ENCODE measurements around the gene RALGAPA2.

Gene RALGAPA2

DNA sequence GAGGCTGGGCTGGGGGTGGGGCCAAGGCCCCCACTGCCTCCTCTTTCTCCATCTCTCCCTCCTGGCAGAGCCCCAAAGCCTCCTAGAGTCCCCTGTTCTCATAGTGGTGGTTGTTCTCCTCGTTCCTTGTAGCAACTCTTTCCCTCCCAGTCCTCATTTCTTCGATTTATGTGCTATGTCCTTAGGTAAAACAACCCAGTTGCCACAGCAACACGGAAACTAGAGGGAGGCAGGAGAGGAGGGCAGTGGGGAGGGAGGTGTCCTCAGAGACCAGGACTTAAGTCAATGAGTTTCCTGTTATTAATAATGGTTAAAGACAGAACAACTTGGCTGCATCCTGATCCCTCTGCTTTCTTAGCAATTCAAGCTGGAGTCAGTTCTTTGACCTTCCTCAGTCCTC lies 183.6 kb downstream of the RALGAPA2 start:
- POLR2A ChIA-PET = no interaction called here
- no peak for DNase-seq (ENCODE audit: extremely low spot score)
- TF ChIP-seq FOXM1 (IDR thresholded peaks at IDR 0.05; ENCODE audit: borderline replicate concordance) (no peak), L3MBTL2 (conservative IDR thresholded peaks at IDR 0.05) (no peak), FOXA1 (IDR thresholded peaks at IDR 0.05) (no peak), HDGF (IDR thresholded peaks at IDR 0.05; ENCODE audit: borderline replicate concordance) (no peak), ZNF384 (IDR thresholded peaks at IDR 0.05) (no peak), SUZ12 (IDR thresholded peaks at IDR 0.05) (no peak), PKNOX1 (IDR thresholded peaks at IDR 0.05) (no peak)
- CTCF ChIA-PET = no interaction called here

- no peak for DNase-seq (ENCODE audit: extremely low spot score)
- CTCF ChIA-PET = no interaction called here
- POLR2A ChIA-PET = no interaction called here
- TF ChIP-seq NFRKB (IDR thresholded peaks at IDR 0.05) = no peak
- no peak for TF ChIP-seq SUZ12 (IDR thresholded peaks at IDR 0.05)
- no peak for TF ChIP-seq LEF1 (IDR thresholded peaks at IDR 0.05; ENCODE audit: borderline replicate concordance)
- no peak for TF ChIP-seq BHLHE40 (IDR thresholded peaks at IDR 0.05; ENCODE audit: borderline replicate concordance)
- TF ChIP-seq TARDBP (IDR thresholded peaks at IDR 0.05) = no peak
- no peak for TF ChIP-seq HDGF (IDR thresholded peaks at IDR 0.05; ENCODE audit: borderline replicate concordance)
- TF ChIP-seq FOXA1 (IDR thresholded peaks at IDR 0.05) = no peak
- TF ChIP-seq ARNT (IDR thresholded peaks at IDR 0.05) = no peak
- TF ChIP-seq SP1 (IDR thresholded peaks at IDR 0.05) = no peak
- no peak for TF ChIP-seq L3MBTL2 (conservative IDR thresholded peaks at IDR 0.05)
- no peak for TF ChIP-seq ZNF384 (IDR thresholded peaks at IDR 0.05)
- TF ChIP-seq FOXM1 (IDR thresholded peaks at IDR 0.05; ENCODE audit: borderline replicate concordance) = no peak
- TF ChIP-seq FOXK2 (IDR thresholded peaks at IDR 0.05) = no peak
- TF ChIP-seq PKNOX1 (IDR thresholded peaks at IDR 0.05) = no peak
- no peak for TF ChIP-seq CTBP1 (IDR thresholded peaks at IDR 0.05; ENCODE audit: borderline replicate concordance)
- TF ChIP-seq ELF4 (IDR thresholded peaks at IDR 0.05) = no peak
Measured at GRCh38 chr20:20527661-20528060, 184.8 kb downstream of the RALGAPA2 start.

DNA sequence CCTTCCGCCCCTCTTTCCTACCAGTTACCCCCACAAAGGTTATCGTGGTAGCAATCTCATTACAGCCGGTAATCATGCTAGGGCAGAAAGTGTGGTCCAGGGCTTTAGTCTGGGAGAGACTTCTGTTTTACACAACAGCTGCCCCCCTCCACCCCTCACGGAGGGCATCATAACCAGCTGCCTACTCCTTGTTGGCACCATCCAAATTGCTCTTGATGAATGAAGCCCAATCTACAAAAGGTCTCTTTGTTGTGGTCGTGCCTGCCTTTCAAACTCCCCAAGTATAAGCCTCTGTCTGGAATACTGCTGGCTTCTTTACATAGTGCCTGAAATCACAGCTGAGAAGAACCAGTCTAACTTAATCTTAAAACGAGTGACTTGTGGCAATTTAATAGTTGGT lies 186.7 kb downstream of the RALGAPA2 start:
- DNase-seq (ENCODE audit: extremely low spot score) = no peak
- POLR2A ChIA-PET = no interaction called here
- CTCF ChIA-PET = no interaction called here
- no peak for TF ChIP-seq CTBP1 (IDR thresholded peaks at IDR 0.05; ENCODE audit: borderline replicate concordance)

- CTCF ChIA-PET = no interaction called here
- no peak for TF ChIP-seq BHLHE40 (IDR thresholded peaks at IDR 0.05; ENCODE audit: borderline replicate concordance)
- no peak for TF ChIP-seq SP1 (IDR thresholded peaks at IDR 0.05)
- no peak for TF ChIP-seq SUZ12 (IDR thresholded peaks at IDR 0.05)
- TF ChIP-seq PKNOX1 (IDR thresholded peaks at IDR 0.05) = no peak
- POLR2A ChIA-PET = no interaction called here
- DNase-seq (ENCODE audit: extremely low spot score) = no peak
Measured at GRCh38 chr20:20525214-20525613, 187.2 kb downstream of the RALGAPA2 start.

DNA sequence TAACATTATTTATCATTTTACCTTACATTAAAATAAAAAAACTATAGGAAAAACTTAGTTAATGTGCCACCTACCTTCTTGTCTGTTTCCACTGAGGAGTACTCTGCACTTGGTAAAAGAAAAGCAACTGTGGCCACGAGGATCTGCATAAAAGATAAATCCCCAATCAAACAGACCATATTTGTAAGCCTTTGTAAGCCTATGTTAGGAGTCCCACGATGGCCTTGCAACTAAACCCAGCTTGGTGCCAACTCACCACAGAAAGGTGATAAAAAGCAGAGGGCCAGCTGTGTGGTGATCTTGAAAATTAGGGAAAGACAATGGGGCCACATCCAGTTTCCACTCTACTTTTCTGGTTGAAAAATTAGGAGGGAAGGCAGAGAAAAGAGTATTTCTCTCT lies 187.7 kb downstream of the RALGAPA2 start:
- TF ChIP-seq ZNF384 (IDR thresholded peaks at IDR 0.05) (no peak), ELF4 (IDR thresholded peaks at IDR 0.05) (no peak), FOXK2 (IDR thresholded peaks at IDR 0.05) (no peak), FOXM1 (IDR thresholded peaks at IDR 0.05; ENCODE audit: borderline replicate concordance) (no peak), HDGF (IDR thresholded peaks at IDR 0.05; ENCODE audit: borderline replicate concordance) (no peak)
- ChIA-PET CTCF (no interaction called here), POLR2A (no interaction called here)
- DNase-seq (ENCODE audit: extremely low spot score) = no peak

DNA sequence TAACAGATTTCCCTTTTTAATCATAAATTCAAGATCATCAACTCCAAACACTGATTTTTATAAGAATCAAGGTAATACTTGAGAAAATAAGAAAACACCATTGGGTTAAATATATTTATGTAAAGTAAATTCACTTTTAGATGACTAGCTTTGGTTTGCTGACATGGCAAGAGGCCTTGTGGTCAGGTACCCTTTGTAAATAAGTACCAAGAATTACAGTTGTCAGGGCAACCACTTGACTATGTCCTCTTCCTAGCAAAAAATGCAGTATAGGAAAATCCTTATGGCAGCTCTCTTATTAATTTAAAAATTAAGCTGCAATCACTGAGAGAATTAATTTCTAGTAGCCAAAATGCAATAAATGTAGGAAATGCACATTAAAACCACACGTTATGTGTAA lies 190.7 kb downstream of the RALGAPA2 start:
- no peak for TF ChIP-seq ARNT (IDR thresholded peaks at IDR 0.05)
- no peak for TF ChIP-seq ZNF384 (IDR thresholded peaks at IDR 0.05)
- TF ChIP-seq FOXK2 (IDR thresholded peaks at IDR 0.05) = no peak
- no peak for DNase-seq (ENCODE audit: extremely low spot score)
- CTCF ChIA-PET = no interaction called here
- POLR2A ChIA-PET = no interaction called here

GRCh38 chr20:20520776-20521175 lies 191.7 kb downstream of the RALGAPA2 start:
- no peak for DNase-seq (ENCODE audit: extremely low spot score)
- TF ChIP-seq HDGF (IDR thresholded peaks at IDR 0.05; ENCODE audit: borderline replicate concordance) (no peak), CTBP1 (IDR thresholded peaks at IDR 0.05; ENCODE audit: borderline replicate concordance) (no peak), FOXK2 (IDR thresholded peaks at IDR 0.05) (no peak), SUZ12 (IDR thresholded peaks at IDR 0.05) (no peak), LEF1 (IDR thresholded peaks at IDR 0.05; ENCODE audit: borderline replicate concordance) (no peak), PKNOX1 (IDR thresholded peaks at IDR 0.05) (no peak), BHLHE40 (IDR thresholded peaks at IDR 0.05; ENCODE audit: borderline replicate concordance) (no peak), L3MBTL2 (conservative IDR thresholded peaks at IDR 0.05) (no peak), FOXM1 (IDR thresholded peaks at IDR 0.05; ENCODE audit: borderline replicate concordance) (no peak), NFRKB (IDR thresholded peaks at IDR 0.05) (no peak), SP1 (IDR thresholded peaks at IDR 0.05) (no peak), ELF4 (IDR thresholded peaks at IDR 0.05) (no peak), ZNF384 (IDR thresholded peaks at IDR 0.05) (no peak), TARDBP (IDR thresholded peaks at IDR 0.05) (no peak)
- ChIA-PET CTCF (no interaction called here), POLR2A (interaction anchor here (0.6 kb wide), 1 partner anchor 1433 kb away, joined by 3 read pairs; no protein-coding TSS in a partner anchor)
